Measurements from ENCODE around the gene WDR4. TPM values are rescaled to one million over a fixed set of nuclear protein-coding genes. Genes with fewer than 3 reads are reported as not detected.
A peak's percentile ranks its signal among the peaks of the same experiment; 100 is the strongest.
"Not testable (repeated sequence)": the region's sequence is repeated elsewhere in the genome, so short reads cannot be mapped to it uniquely, and the experiment has no call there.

The WDR4 gene
- total RNA-seq, 2 donors from 2014 or later = 8.0 to 37.9 TPM

GRCh38 chr21:42815217-42815616 is 64.1 kb downstream of the WDR4 start:
- Histone ChIP-seq H3K9me3 (no peaks in the 10 kb centered on the region), H3K4me1 (no peaks in the 10 kb centered on the region), H3K27me3 (no peaks in the 10 kb centered on the region), H3K4me3 (no peak overlapping the region), H3K36me3 (replicated peaks in 1 of 2; ENCODE audit: insufficient read depth in 1 of 2, low read depth in 2 of 2) (no peaks in the 10 kb centered on the region), H3K27ac (no peak overlapping the region)
- ATAC-seq (no peak), DNase-seq (no peak)
- TF ChIP-seq POLR2A (IDR thresholded peaks at IDR 0.05) = no peak
- TF ChIP-seq CTCF (IDR thresholded peaks at IDR 0.05) = no peak
- 89 to 93% methylated on average over 1 of the region's 1 CpG for WGBS, 2 donors
- intact Hi-C loops (cut with DNase I) = no loop called here

GRCh38 chr21:42812528-42813241 is 66.7 kb downstream of the WDR4 start:
- H3K4me3 ChIP-seq; intact Hi-C loops (cut with DNase I); H3K4me1 ChIP-seq; H3K36me3 ChIP-seq (replicated peaks in 1 of 2; ENCODE audit: insufficient read depth in 1 of 2, low read depth in 2 of 2); H3K27me3 ChIP-seq; ATAC-seq; H3K9me3 ChIP-seq: not testable (repeated sequence)
- peak in 1 of 4 donors; percentile 30 for DNase-seq
- peak overlapping the region in 3 of 4 donors; percentile 26 to 68 (median 65) for H3K27ac ChIP-seq
- TF ChIP-seq POLR2A (IDR thresholded peaks at IDR 0.05) = peak in 2 of 3 donors; percentile 29 to 60
- 41 to 68% methylated on average over 5 of the region's 5 CpGs for WGBS, 2 donors

- 52 to 62% methylated on average over 6 of the region's 6 CpGs for whole genome bisulfite sequencing, 2 donors
- no peak for TF ChIP-seq POLR2A (IDR thresholded peaks at IDR 0.05)
- no peak for TF ChIP-seq CTCF (IDR thresholded peaks at IDR 0.05)
- Histone ChIP-seq H3K4me3 (no peak overlapping the region), H3K9me3 (no peaks in the 10 kb centered on the region), H3K27me3 (no peaks in the 10 kb centered on the region), H3K27ac (peak overlapping the region in 3 of 4 donors; percentile 26 to 68 (median 65)), H3K36me3 (replicated peaks in 1 of 2; ENCODE audit: insufficient read depth in 1 of 2, low read depth in 2 of 2) (no peaks in the 10 kb centered on the region), H3K4me1 (no peaks in the 10 kb centered on the region)
- intact Hi-C loops (cut with DNase I) = no loop called here
- no peak for ATAC-seq
- no peak for DNase-seq
Measured at GRCh38 chr21:42811960-42812359, 67.4 kb downstream of the WDR4 start.

GRCh38 chr21:42809577-42810475 is 69.5 kb downstream of the WDR4 start:
- H3K27me3 ChIP-seq = no peaks in the 10 kb centered on the region
- TF ChIP-seq POLR2A (IDR thresholded peaks at IDR 0.05) (no peak), CTCF (IDR thresholded peaks at IDR 0.05) (no peak)
- no peak for DNase-seq
- H3K36me3 ChIP-seq (replicated peaks in 1 of 2; ENCODE audit: insufficient read depth in 1 of 2, low read depth in 2 of 2) = no peaks in the 10 kb centered on the region
- no peaks in the 10 kb centered on the region for H3K9me3 ChIP-seq
- H3K27ac ChIP-seq = no peak overlapping the region
- no peak for ATAC-seq
- H3K4me3 ChIP-seq = no peak overlapping the region
- no peaks in the 10 kb centered on the region for H3K4me1 ChIP-seq
- intact Hi-C loops (cut with DNase I) = no loop called here
- 69 to 81% methylated on average over 18 of the region's 18 CpGs for WGBS, 2 donors

GRCh38 chr21:42809171-42809570 is 70.2 kb downstream of the WDR4 start:
- TF ChIP-seq POLR2A (IDR thresholded peaks at IDR 0.05) = no peak
- no peak for TF ChIP-seq CTCF (IDR thresholded peaks at IDR 0.05)
- H3K36me3 ChIP-seq (replicated peaks in 1 of 2; ENCODE audit: insufficient read depth in 1 of 2, low read depth in 2 of 2) = no peaks in the 10 kb centered on the region
- H3K27me3 ChIP-seq = no peaks in the 10 kb centered on the region
- intact Hi-C loops (cut with DNase I) = no loop called here
- DNase-seq = no peak
- 84 to 89% methylated on average over 7 of the region's 7 CpGs for WGBS, 2 donors
- no peaks in the 10 kb centered on the region for H3K9me3 ChIP-seq
- no peak overlapping the region for H3K27ac ChIP-seq
- no peak for ATAC-seq
- no peak overlapping the region for H3K4me3 ChIP-seq
- H3K4me1 ChIP-seq = no peaks in the 10 kb centered on the region
